GM23338 (cell line): Measurements from ENCODE around the gene RHCG.

Experiments used
- CREB1 ChIP-seq: fragments of 250-450 bp; sonication (Bioruptor Pico); IDR thresholded peaks from 2 replicates; pipeline ENCODE4 v1.5.0; 2020; ENCODE audit warnings: low read depth, mild to moderate bottlenecking, moderate library complexity
- CTCF ChIP-seq, 2 experiments: fragments of 200-600 bp in 1 of 2; sonication (generic) in 1 of 2; conservative IDR thresholded peaks; 2 replicates each; pipeline versions ENCODE4 v1.5.1 to v1.6.1; 2016 to 2017; ENCODE audit warnings: antibody characterized with exemption in 2 of 2, low read depth in 2 of 2, mild to moderate bottlenecking in 2 of 2, moderate library complexity in 1 of 2
- EZH2 ChIP-seq: fragments of 200-600 bp; sonication (generic); IDR thresholded peaks from one replicate; pipeline ENCODE4 v1.8.0; 2017; ENCODE audit warnings: antibody characterized with exemption, mild to moderate bottlenecking, low read depth; ENCODE audit not compliant: unreplicated experiment
- EZH2phosphoT487 ChIP-seq: fragments of 200-600 bp; sonication (generic); IDR thresholded peaks from one replicate; pipeline ENCODE4 v1.8.1; 2018; ENCODE audit warnings: antibody characterized with exemption; ENCODE audit not compliant: unreplicated experiment
- JUNB ChIP-seq: IDR thresholded peaks from one replicate; pipeline ENCODE4 v1.6.1; 2016; ENCODE audit warnings: antibody characterized with exemption; ENCODE audit not compliant: unreplicated experiment
- NANOG ChIP-seq: IDR thresholded peaks from 2 replicates; pipeline ENCODE4 v1.6.1; 2016; ENCODE audit warnings: antibody characterized with exemption, borderline replicate concordance
- POLR2AphosphoS5 ChIP-seq: IDR thresholded peaks from 2 replicates; pipeline ENCODE4 v1.6.1; 2016; ENCODE audit warnings: antibody characterized with exemption, low read depth
- REST ChIP-seq: IDR thresholded peaks from one replicate; pipeline ENCODE4 v1.6.1; 2018; ENCODE audit warnings: antibody characterized with exemption; ENCODE audit not compliant: unreplicated experiment
- ZNF114 ChIP-seq: fragments of 250-450 bp; sonication (Bioruptor Pico); IDR thresholded peaks from 2 replicates; pipeline ENCODE4 v1.5.0; 2020; ENCODE audit warnings: mild to moderate bottlenecking, moderate library complexity
- ZNF331 ChIP-seq: fragments of 250-450 bp; sonication (Bioruptor Pico); IDR thresholded peaks from 2 replicates; pipeline ENCODE4 v1.5.0; 2020; ENCODE audit warnings: low read depth, mild to moderate bottlenecking, moderate library complexity
- TF ChIP-seq, protein P1 (sequence below): IDR thresholded peaks from 2 replicates; pipeline ENCODE4 v1.6.1; 2016; ENCODE audit warnings: antibody characterized with exemption

DNA sequence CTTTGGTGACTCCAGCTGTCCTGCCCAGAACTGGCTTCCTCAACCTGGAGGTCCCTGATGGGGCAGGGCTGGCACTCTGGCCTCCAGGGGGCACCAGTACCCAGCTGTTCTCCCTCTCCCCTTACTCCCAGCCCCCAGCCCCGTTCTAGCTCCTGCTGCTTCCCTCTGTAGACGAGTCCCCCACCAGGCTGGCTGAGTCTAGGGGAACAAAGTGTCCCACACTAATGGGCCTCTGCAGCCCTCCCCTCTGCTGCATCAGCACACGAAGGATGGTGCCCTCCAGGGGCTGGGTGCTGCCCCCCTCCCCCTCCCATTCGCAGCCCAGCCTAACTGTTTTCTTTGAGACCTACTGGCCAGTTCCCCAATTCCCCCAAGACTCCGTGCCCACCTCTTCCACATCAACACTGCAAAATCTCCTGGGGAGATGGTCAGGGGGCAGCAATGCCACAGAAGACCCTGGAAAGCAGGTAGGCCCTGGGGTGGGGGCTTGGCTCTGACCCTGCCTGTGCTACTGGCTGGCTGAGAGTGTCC, 4.2 kb downstream of the RHCG start:
- no peak for TF ChIP-seq POLR2AphosphoS5
- TF ChIP-seq CTCF (conservative IDR thresholded peaks at IDR 0.05; ENCODE audit: low read depth in 2 of 2): peak; percentile 72 to 89
- no peak for TF ChIP-seq EZH2
- no peak for TF ChIP-seq JUNB
- TF ChIP-seq REST: no peak
- no peak for TF ChIP-seq CREB1
- TF ChIP-seq ZNF114: no peak
- TF ChIP-seq EZH2phosphoT487: no peak
- TF ChIP-seq, protein P1, sequence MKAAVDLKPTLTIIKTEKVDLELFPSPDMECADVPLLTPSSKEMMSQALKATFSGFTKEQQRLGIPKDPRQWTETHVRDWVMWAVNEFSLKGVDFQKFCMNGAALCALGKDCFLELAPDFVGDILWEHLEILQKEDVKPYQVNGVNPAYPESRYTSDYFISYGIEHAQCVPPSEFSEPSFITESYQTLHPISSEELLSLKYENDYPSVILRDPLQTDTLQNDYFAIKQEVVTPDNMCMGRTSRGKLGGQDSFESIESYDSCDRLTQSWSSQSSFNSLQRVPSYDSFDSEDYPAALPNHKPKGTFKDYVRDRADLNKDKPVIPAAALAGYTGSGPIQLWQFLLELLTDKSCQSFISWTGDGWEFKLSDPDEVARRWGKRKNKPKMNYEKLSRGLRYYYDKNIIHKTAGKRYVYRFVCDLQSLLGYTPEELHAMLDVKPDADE: no peak
- no peak for TF ChIP-seq NANOG
- no peak for TF ChIP-seq ZNF331 (CRISPR knock-in tag)
